ENCODE data around the gene DNAAF3. TPM values are rescaled to one million over a fixed set of nuclear protein-coding genes. Genes with fewer than 3 reads are reported as not detected.
"Not testable (repeated sequence)": the region's sequence is repeated elsewhere in the genome, so short reads cannot be mapped to it uniquely, and the experiment has no call there.

The DNAAF3 gene
- polyA plus RNA-seq, 1 of the 3 experiments (the other 2 are of a cell fraction): 2.4 TPM

GRCh38 chr19:55206664-55207500, 40.5 kb upstream of the DNAAF3 start (continued):
- 0 out of 2 replicates have a peak, but pooled peaks have one; percentile 18 for TF ChIP-seq FOXJ3 (CRISPR knock-in tag; IDR thresholded peaks at IDR 0.05)
- TF ChIP-seq MXI1 (IDR thresholded peaks at IDR 0.05; ENCODE audit: low read depth, low read length): peak; percentile 30; the same call in 1 of the 2 replicates
- no peak for TF ChIP-seq EZH2phosphoT487 (IDR thresholded peaks at IDR 0.05; ENCODE audit: borderline replicate concordance, low read depth)
- no peak for TF ChIP-seq USF1 (IDR thresholded peaks at IDR 0.05; ENCODE audit: borderline replicate concordance, low read depth)
- peak; percentile 30; the same call in 1 of the 2 replicates for TF ChIP-seq PBX3 (IDR thresholded peaks at IDR 0.05)
- TF ChIP-seq RCOR1 (IDR thresholded peaks at IDR 0.05; ENCODE audit: low read length): 0 out of 2 replicates have a peak, but pooled peaks have one; percentile 8
- TF ChIP-seq CHD2 (IDR thresholded peaks at IDR 0.05; ENCODE audit: low read length, partially characterized antibody): no peak
- TF ChIP-seq TEAD4 (IDR thresholded peaks at IDR 0.05; ENCODE audit: borderline replicate concordance, insufficient read depth): no peak
- no peak for TF ChIP-seq TAF1 (IDR thresholded peaks at IDR 0.05; ENCODE audit: borderline replicate concordance, low read depth, low read length)
- TF ChIP-seq MAX (IDR thresholded peaks at IDR 0.05; ENCODE audit: low read depth): peak; percentile 63

- H3K4me2 ChIP-seq; H2AFZ ChIP-seq (ENCODE audit: low read depth); H3K4me3 ChIP-seq (ENCODE audit: low read depth in 2 of 2, low read length in 1 of 2); H3K27ac ChIP-seq (ENCODE audit: low read depth in 2 of 2, low read length in 1 of 2); H3K36me3 ChIP-seq (replicated peaks in 1 of 2; ENCODE audit: control insufficient read depth in 1 of 2, insufficient read depth in 2 of 2, low read length in 1 of 2); H3K9me2 ChIP-seq; H3K9me3 ChIP-seq; H3K27me3 ChIP-seq (ENCODE audit: insufficient read depth); H3K9ac ChIP-seq; H3K79me2 ChIP-seq (ENCODE audit: insufficient read depth); H3K4me1 ChIP-seq (ENCODE audit: control insufficient read depth in 1 of 2, insufficient read depth in 2 of 2, low read depth in 1 of 2, low read length in 1 of 2); H3F3A ChIP-seq (replicated peaks; ENCODE audit: insufficient read depth); H4K20me1 ChIP-seq (ENCODE audit: insufficient read depth); POLR2A ChIA-PET; DNase-seq: not testable (repeated sequence)
- 76% methylated on average over 7 of the region's 10 CpGs for WGBS (ENCODE audit: low lambda C conversion rate)
- CTCF ChIA-PET: interaction anchor here (0.6 to 1.1 kb wide), 3 partner anchors 26 to 181 kb away, joined by 3 read pairs; partner anchors contain the start of genes DNAAF3 and TMEM86B
Observed at GRCh38 chr19:55202199-55202598, 35.8 kb upstream of the DNAAF3 start.

GRCh38 chr19:55199620-55200204, 33.3 kb upstream of the DNAAF3 start:
- POLR2A ChIA-PET: interaction anchor here (0.9 kb wide), 1 partner anchor 29 kb away, joined by 3 read pairs; no protein-coding TSS in a partner anchor
- 58% methylated on average over 4 of the region's 5 CpGs for WGBS (ENCODE audit: low lambda C conversion rate)
- TF ChIP-seq TEAD4 (IDR thresholded peaks at IDR 0.05; ENCODE audit: borderline replicate concordance, insufficient read depth): no peak
- no peak for TF ChIP-seq USF2 (IDR thresholded peaks at IDR 0.05; ENCODE audit: borderline replicate concordance, low read depth, low read length)
- TF ChIP-seq POLR2AphosphoS5 (IDR thresholded peaks at IDR 0.05; ENCODE audit: low read depth, low read length): no peak
- no peak for TF ChIP-seq FOSL2 (IDR thresholded peaks at IDR 0.05; ENCODE audit: borderline replicate concordance, low read depth)
- no peak for TF ChIP-seq FOXJ3 (CRISPR knock-in tag; IDR thresholded peaks at IDR 0.05)
- no peak for TF ChIP-seq YY1 (IDR thresholded peaks at IDR 0.05; ENCODE audit: low read depth)
- no peak for TF ChIP-seq MAX (IDR thresholded peaks at IDR 0.05; ENCODE audit: low read depth)
- TF ChIP-seq REST (IDR thresholded peaks at IDR 0.05; ENCODE audit: low read depth, low read length): no peak

More at GRCh38 chr19:55199620-55200204, 33.3 kb upstream of the DNAAF3 start:
- Histone ChIP-seq H3K27me3 (ENCODE audit: insufficient read depth) (no peaks in the 10 kb centered on the region), H3K27ac (ENCODE audit: low read depth in 2 of 2, low read length in 1 of 2) (no peak overlapping the region), H4K20me1 (ENCODE audit: insufficient read depth) (no peaks in the 10 kb centered on the region), H3F3A (replicated peaks; ENCODE audit: insufficient read depth) (no peaks in the 10 kb centered on the region), H3K4me3 (ENCODE audit: low read depth in 2 of 2, low read length in 1 of 2) (no peak overlapping the region), H3K9me3 (no peaks in the 10 kb centered on the region), H3K9me2 (no peaks in the 10 kb centered on the region), H3K79me2 (ENCODE audit: insufficient read depth) (no peaks in the 10 kb centered on the region), H3K4me2 (no peak overlapping the region), H3K9ac (no peak overlapping the region), H3K4me1 (ENCODE audit: control insufficient read depth in 1 of 2, insufficient read depth in 2 of 2, low read depth in 1 of 2, low read length in 1 of 2) (no peaks in the 10 kb centered on the region), H2AFZ (ENCODE audit: low read depth) (no peak overlapping the region), H3K36me3 (replicated peaks in 1 of 2; ENCODE audit: control insufficient read depth in 1 of 2, insufficient read depth in 2 of 2, low read length in 1 of 2) (no peaks in the 10 kb centered on the region)
- no peak for DNase-seq
- CTCF ChIA-PET: no interaction called here
